NCI-H2171 (cell line): ENCODE measurements around the gene RABGAP1L.
"Not testable (repeated sequence)": the region's sequence is repeated elsewhere in the genome, so short reads cannot be mapped to it uniquely, and the experiment has no call there.

Experiments
- DNase-seq: peaks from one replicate; lab custom pipeline; 2025; lab: John Stamatoyannopoulos, UW

RABGAP1L gene

DNA sequence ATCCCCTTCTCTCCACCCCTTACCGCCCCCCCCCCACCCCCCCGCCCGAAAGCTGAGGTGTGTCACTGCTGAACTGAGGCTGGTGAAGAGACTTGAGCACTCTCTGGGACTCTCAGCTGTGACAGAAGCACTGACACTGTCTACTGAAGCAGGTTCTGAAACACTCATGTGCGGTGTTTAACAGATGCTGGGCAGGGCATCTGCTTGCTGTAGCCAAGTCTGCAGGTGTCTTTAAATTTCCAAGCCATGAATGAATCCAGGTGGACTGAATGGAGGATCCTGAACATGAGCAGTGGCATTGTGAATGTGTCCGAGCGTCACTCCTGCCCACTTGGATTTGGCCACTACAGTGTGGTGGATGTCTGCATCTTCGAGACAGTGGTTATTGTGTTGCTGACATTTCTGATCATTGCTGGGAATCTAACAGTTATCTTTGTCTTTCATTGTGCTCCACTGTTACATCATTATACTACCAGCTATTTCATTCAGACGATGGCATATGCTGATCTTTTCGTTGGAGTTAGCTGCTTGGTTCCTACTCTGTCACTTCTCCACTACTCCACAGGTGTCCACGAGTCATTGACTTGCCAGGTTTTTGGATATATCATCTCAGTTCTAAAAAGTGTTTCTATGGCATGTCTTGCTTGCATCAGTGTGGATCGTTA is 288.7 kb downstream of the RABGAP1L start, which contains the start of gene GPR52:
GPR52 (plus strand) TSS at position 99 of the 665 bp plus-strand sequence; CDS start at position 247, 148 bp downstream.
- no peak for DNase-seq

DNA sequence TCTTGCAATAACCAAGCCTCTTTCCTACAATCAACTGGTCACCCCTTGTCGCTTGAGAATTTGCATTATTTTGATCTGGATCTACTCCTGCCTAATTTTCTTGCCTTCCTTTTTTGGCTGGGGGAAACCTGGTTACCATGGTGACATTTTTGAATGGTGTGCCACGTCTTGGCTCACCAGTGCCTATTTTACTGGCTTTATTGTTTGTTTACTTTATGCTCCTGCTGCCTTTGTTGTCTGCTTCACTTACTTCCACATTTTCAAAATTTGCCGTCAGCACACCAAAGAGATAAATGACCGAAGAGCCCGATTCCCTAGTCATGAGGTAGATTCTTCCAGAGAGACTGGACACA is 289.2 kb downstream of the RABGAP1L start:
- DNase-seq = no peak

DNA sequence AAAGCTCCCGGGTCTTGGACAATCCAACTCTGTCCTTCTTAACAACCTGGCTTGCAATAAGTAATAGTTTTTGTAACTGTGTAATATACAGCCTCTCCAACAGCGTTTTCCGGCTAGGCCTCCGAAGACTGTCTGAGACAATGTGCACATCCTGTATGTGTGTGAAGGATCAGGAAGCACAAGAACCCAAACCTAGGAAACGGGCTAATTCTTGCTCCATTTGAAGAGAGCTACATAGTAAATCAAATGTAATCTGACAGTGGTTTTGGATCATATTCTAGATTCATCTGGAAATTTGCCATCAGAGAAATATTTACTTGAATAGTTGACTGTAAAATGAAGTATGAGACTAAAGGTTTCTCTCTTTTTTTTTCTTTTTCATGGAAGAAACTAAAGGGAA is 289.7 kb downstream of the RABGAP1L start:
- DNase-seq = no peak

DNA sequence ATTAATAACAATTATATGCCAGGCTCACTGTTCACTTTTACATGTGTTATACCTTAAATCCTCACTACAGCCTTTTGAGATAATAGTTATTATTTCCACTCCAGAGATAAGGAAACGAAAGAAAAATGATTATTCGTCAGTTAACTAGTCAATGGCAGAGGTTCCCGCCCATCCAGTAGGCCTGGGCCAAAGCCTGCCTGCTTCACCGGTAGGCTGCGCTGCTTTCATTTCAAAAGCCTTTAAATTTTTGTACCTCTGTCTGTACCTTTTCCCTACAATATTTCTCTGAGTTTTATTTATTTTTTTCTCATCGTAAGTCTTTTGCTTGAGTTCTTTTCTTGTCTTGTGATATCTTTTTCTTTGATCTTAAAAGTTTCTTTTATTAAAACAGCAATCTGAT is 292.1 kb downstream of the RABGAP1L start:
- DNase-seq = no peak

DNA sequence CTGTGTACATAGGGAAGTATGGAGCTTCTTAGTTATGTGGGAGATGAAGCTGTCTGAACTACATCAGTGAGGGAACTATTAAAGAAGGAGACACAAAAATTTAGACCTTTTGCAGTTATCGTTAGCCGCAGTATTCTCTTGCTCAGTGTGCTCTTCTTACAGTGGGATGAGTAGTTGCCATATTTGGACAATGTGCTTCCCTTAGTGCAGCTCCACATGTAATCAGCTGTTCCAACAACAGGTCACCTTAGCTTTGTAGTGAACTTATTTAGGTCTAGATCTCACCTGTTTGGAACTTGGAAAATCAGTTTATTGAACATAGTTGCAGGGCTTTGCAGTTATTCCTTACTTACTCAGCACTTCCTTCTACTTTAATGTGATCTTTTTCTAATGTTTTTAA is 306.5 kb downstream of the RABGAP1L start:
- DNase-seq = no peak

DNA sequence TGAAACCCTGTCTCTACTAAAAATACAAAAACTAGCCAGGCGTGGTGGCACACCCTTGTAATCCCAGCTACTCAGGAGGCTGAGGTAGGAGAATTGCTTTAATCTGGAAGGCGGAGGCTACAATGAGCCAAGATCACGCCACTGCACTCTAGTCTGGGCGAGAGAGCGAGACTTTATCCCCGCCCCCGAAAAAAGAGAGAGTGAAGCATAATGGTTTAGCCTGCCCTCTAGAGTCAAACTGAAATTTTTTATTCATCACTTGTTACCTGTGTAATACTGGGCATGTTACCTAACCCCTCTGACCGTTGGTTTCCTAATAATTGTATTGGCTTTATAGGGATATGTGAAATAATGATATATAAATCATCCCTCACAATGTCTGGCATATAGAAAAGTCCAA is 307.3 kb downstream of the RABGAP1L start:
- DNase-seq = no peak

DNA sequence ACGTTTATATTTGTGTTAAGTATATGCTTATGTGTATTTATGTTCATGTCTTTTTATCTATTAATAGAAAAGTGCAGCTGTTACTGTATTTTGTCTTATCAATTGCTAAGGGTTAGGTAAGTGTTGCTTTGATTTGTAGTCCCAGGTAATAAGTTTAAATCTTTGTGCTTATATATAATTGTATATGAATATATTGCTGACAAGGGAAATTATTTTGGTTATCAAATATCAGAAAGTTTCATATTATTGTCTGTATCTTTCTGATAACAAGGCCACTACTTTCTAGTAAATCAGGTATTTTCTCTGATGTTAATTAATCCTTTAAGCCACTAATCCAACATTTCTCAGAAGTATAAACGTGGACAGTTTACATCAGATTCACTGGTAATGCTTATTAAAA is 309.7 kb downstream of the RABGAP1L start:
- DNase-seq = no peak

DNA sequence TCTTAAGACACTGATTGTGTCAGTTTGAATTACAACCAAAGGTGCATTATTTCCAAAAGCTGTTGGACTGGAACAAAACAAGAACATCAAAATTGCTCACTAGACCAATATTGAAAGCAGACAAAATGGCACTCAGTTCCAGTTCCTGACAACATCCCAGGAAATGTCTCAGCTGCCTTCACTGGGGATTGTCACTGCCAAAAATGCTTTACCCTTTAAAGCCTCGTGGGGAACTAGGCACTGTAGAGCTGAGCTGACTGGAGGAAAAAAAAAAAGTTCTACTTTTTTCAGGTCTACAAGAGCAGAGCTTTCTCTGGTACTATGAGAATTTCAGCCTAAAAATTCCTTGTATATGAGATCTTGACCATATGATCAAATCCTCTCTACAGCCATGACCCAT is 310.4 kb downstream of the RABGAP1L start:
- no peak for DNase-seq

DNA sequence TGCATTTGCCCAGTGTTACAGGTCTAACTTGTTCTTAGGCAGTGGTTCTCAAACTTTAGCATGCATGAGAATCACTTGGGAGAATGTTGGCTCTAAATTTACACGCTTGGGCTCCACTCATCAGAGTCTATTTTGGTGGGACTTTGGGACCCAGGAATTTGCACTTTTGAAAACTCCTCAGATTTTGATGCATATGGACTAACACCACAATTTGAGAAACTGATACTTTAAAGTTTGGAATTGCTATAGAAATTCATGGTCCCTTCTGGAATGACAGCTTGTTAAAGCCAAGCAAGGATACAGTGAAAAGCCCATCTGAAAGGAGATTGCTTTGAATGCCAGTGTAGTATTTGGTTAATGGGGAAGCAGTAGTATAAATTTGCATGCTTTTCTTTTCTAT is 320.0 kb downstream of the RABGAP1L start:
- DNase-seq = no peak

DNA sequence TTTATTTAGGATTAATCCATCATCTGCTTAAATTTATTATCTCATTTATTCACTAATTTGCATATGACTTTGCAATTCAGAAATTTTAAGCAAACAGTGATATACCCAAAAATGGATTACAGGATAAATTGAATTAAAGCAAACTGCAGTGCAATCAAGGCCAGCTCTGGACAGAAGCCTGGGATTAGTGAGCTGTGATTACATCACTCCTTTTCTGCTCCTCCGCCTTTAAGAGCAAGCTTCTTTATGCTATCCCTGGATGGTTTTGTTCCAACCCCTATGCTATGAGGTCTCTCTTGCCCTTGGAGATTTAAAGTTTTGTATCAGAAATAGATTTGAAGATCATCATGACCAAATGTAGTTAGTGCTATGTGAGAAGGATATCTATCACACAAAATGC is 321.0 kb downstream of the RABGAP1L start:
- no peak for DNase-seq

DNA sequence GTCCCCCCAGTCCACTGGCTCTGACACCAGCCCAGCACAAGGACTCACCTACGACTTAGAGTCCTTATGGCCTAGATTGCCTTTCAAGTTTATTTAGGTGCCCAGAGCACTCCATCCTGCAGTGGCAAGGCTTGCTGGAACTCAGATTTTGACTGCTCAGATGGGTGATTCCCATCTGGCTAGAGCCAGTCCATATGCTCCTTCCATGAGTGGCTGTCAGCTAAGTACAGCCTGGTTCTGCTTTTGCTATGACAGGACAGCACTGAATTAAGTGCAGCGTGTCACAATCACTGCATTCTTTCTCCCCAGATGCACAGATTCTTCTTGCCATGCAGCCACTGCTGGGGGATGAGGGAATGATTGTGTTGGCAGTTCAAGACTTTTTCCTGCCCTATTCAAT is 332.3 kb downstream of the RABGAP1L start:
- DNase-seq = no peak

DNA sequence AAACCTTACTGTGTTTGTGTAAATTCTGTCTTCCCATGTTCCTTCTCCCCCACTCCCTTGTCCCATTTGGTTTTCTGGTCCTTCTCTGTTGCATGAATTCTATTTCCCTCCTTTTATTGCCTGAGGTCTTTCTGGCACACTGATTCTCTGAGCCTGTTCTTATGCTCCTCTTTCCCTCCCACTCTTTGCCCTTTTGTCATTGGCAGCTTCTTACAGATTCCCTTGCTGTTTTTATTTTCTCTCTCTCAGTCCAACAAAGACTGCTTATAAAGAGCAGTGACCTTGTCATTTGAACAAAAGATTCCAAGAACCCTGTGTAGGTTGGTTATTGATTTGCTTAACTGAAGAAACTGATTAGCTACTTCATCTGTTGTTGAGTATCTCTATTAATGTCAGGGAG is 338.2 kb downstream of the RABGAP1L start:
- no peak for DNase-seq

DNA sequence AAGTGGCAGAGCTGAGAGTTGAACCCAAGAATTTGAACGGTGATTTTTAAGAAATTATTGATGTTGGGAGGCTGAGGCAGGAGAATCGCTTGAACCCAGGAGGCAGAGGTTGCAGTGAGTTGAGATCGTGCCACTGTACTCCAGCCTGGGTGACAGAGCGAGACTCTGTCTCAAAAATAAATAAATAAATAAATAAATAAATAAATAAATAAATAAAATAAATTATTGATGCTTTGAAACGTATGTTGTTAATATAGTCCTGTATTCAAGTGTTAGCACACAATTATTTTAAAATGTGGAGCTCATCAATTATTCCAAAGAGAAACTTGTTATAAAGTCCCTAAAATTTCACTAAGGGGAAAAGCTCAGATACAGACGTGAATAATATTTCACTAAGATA is 357.4 kb downstream of the RABGAP1L start:
- not testable (repeated sequence) for DNase-seq

DNA sequence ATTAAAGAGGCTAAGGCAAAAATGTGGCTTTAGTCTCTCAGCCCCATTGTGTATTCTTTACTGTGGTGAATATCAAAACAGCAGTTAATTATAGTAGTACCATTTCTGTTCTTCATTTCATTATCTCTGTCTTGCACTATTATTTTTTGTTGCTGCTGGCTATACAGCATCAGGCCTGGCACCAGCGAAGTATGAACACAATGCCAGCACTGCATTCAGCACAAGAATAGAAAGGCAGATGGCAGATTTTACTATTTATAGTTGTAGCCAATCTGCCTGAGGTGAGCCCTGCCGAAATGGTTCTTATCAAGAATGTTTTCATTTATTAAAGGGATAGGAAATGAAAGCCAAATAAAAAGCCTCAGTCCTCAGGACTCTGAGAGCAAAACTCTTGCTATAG is 360.5 kb downstream of the RABGAP1L start:
- peak; percentile 27 for DNase-seq

DNA sequence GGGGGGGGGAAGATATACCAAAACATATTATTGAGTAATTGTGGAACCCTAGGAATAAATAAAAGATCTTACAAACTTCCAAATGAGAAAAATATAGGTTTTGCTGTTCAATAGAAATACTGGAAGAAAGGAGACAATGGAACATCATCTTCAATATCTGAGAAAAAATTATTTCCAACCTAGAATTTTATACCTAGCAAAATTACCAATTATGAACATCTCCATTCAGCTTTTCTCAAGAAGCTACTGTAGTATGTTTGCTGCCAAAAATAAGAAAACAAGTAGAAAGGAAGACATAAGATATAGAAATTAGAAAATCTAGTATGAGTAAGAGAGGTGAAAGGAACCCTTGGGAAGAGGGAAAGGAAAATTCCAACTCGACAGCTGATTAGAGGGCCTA is 372.4 kb downstream of the RABGAP1L start:
- DNase-seq = no peak

DNA sequence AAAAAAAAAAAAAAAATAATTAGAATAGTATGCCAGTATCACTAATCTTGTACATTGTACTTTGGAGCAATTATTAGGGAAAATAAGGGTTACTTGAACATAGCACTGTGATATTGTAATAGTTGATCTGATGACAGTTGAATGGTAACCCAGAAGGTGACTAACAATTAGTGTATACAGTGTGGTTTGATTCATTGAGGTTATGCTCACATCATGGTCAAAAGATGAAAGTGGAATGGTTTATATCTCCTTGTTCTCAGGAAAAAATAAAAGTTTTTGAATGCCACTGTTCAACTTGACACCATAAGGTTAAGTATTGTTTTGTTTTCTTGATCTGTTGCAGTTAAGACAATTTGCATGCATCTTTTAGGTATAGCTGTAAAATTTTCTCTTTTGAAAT is 375.5 kb downstream of the RABGAP1L start:
- DNase-seq = no peak

DNA sequence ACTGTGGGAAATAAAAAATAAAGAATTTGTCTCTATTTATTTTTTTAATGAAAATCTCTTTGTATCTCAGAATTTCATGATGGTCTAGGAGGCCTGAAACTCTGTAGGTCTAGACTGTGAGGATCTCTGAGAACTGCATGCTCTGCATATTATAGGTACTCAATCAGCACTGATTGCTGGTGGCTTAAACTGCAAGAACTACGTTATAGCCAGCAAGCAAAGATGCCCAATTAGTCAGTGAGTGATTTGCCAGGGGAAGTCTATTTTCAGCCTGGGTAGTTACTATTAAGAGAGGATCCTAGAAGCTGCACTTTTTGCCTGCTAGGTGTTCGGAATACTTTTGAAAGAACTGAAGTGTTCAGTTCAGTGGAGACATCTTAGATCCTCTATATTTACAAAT is 375.9 kb downstream of the RABGAP1L start:
- DNase-seq = no peak

DNA sequence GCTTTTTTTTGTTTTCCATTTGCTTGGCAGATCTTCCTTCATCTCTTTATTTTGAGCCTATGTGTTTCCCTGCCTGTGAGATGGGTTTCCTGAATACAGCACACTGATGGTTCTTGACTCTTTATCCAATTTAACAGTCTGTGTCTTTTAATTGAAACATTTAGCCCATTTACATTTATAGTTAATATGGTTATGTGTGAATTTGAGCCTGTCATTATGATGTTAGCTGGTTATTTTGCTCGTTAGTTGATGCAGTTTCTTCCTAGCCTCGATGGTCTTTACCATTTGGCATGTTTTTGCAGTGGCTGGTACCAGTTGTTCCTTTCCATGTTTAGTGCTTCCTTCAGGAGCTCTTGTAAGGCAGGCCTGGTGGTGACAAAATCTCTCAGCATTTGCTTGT is 384.1 kb downstream of the RABGAP1L start:
- DNase-seq = not testable (repeated sequence)

DNA sequence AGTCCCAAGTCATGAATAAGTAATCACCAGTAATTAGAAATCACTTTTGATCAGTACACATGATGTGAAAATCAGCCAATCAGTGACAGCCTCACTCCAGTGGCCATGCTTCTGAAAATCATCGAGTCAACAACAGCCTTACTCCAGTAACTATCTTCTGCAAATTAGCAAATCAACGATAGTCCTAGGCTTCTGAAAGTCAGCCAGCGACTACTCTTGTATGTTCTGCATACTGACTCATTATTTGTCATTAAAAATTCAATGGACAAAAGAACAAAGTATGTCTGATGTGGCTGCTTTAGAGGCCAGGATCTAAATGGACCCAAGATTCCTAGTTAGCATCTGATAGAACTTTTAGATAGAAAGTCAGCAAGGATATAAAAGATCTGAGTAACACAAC is 391.0 kb downstream of the RABGAP1L start:
- DNase-seq = no peak

DNA sequence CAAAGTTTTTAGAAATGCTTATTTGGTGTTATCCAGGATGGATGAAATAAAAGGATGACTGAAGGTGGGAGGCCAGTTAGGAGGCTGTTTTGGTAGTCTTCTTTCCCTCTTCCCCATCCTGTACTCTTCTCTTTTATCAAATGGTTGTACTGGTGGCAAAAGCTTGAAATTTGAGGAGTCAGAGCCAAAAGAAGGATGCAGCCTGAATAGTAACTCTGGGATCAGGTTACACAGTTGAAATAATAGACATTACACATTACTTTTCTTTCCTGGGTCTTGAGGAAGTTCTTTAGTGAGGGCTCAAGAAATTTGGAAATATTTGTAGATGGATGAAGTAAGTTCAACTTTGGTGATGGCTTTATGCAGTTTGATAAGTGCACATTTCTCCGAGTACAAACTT is 397.1 kb downstream of the RABGAP1L start:
- no peak for DNase-seq

DNA sequence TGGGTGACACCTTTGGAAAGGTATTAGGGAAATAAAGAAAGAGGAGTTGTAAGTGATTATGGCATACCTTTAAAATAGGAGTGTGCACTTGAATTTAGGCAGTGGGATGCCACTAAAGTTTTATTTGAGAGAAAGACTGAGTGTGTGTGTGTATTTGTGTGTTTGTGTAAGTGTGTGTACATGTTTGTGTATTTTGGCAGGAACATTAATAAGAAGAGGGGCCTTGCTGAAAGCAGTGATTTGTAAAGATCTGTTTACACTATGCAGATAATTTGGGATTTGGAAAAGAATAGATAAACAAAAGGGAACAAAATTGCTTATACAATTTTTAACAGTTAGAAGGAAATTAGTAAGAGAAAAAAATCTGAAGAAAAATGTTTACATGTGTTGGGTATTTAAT is 409.2 kb downstream of the RABGAP1L start:
- DNase-seq = no peak

DNA sequence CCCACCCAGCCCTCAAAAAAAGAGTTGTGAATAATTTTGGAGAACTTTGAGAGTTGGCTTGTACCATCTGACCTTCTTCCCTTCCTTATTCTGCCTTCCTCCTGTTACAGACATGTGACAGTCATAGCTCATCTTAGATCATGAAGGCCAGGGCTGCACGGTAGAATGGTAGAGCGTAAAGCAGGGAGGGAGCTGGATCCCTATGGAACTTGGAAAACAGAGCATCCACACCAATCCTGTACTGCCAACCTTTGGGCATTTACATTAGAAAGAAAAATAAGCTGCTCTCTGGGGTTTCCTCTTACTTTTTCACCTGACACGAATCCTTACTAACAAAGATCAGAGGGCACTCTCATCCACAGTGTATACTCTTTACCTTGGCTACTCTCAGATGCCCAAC is 409.9 kb downstream of the RABGAP1L start:
- no peak for DNase-seq

DNA sequence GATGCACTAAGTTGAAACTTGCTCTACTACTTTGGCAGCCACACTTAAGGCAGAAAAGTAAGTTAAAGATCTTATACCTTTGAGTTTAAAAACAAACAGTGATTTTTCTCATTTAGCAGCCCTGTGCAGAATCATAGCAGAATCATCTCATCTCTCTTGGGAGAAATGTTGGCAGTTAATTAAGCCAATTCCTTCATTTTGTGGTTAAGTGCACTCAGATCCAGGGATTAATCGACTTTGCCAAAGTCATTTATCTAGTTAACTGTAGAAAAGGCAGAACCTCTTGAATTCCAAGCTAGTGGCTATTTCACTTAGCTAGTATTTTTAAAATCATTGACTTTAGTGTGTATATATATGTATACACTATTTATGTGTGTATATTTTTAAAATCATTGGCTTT is 413.5 kb downstream of the RABGAP1L start:
- DNase-seq = no peak

DNA sequence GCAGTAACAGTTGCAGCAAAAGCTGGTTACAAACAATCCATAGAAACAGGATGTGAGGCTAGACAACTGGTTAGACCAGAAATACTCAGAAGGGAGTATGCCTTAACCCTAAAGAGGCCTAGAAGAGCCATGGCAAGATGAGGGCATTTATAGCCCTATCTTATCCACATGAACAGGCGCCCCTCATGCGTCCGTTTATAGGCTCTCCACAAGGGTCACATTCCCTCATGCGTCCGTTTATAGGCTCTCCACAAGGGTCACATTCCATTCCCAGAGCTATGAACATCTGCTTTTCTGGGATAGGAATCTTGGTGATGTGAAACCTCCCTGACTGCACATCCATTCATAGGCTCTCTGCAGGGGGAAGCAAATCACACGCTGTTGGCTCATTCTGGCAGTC is 416.8 kb downstream of the RABGAP1L start:
- DNase-seq = not testable (repeated sequence)

DNA sequence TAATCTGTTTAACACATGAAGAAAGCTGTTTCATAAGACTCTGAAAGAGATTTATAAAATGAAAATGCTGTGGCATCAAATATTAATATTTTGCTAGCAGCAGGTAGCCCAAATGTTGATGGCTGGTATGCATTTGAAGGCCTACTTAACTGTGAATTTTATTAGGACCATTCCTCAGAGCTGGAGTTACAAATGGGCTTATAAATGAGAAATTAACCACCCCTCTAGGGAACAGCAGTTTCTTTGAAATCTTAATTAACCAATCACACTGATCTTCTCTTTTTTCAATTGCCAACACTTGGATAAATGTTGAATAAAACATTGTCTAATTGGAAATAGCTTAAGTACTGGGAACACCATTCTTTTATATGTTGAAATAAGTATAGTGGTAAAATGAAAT is 418.4 kb downstream of the RABGAP1L start:
- DNase-seq = no peak
